Neural cell (in vitro differentiated cells): Measurements from ENCODE around the gene MAT1A. TPM values are rescaled to one million over a fixed set of nuclear protein-coding genes. Genes with fewer than 3 reads are reported as not detected.

Experiments used
- H2AFZ ChIP-seq: fragments of 200-600, 300-800 bp; sonication (generic), shearing (Covaris generic); 2 replicates; pipeline ENCODE4 v1.6.0; 2014; ENCODE audit warnings: low read depth, mild to moderate bottlenecking, antibody characterized with exemption, low read length, moderate library complexity
- H3F3A ChIP-seq: fragments of 200-600 bp; shearing (Covaris generic); 2 replicates; pipeline ENCODE4 v1.6.1; 2016; ENCODE audit warnings: mild to moderate bottlenecking, moderate library complexity, mixed read lengths, antibody characterized with exemption, low read length; ENCODE audit not compliant: insufficient read depth, poor library complexity, severe bottlenecking
- H3K27ac ChIP-seq: fragments of 200-600, 300-800 bp; sonication (generic), shearing (Covaris generic); 2 replicates; pipeline ENCODE4 v1.5.1; 2014; ENCODE audit warnings: mild to moderate bottlenecking, low read length, moderate library complexity
- H3K27me3 ChIP-seq: fragments of 300-800, 200-600 bp; sonication (generic), shearing (Covaris generic); 2 replicates; pipeline ENCODE4 v1.6.0; 2014; ENCODE audit warnings: mild to moderate bottlenecking, low read depth, low read length, moderate library complexity; ENCODE audit not compliant: insufficient read depth
- H3K36me3 ChIP-seq: fragments of 300-800, 200-600 bp; sonication (generic), shearing (Covaris generic); 2 replicates; pipeline ENCODE4 v1.5.1; 2014; ENCODE audit warnings: mild to moderate bottlenecking, antibody characterized with exemption, low read length, moderate library complexity; ENCODE audit not compliant: insufficient read depth
- H3K4me2 ChIP-seq: fragments of 300-800, 200-600 bp; sonication (generic), shearing (Covaris generic); 2 replicates; pipeline ENCODE4 v1.6.0; 2014; ENCODE audit warnings: mild to moderate bottlenecking, low read length
- H3K4me3 ChIP-seq: fragments of 300-800, 200-600 bp; sonication (generic), shearing (Covaris generic); 2 replicates; pipeline ENCODE4 v1.5.1; 2014; ENCODE audit warnings: mild to moderate bottlenecking, low read length, moderate library complexity
- H3K79me2 ChIP-seq: fragments of 200-600 bp; shearing (Covaris generic); replicated peaks from 2 replicates; pipeline ENCODE4 v1.6.0; 2014; ENCODE audit warnings: mild to moderate bottlenecking, low read length, moderate library complexity; ENCODE audit not compliant: insufficient read depth
- H3K9ac ChIP-seq: fragments of 300-800, 200-600 bp; sonication (generic), shearing (Covaris generic); 2 replicates; pipeline ENCODE4 v1.6.1; 2016; ENCODE audit warnings: mild to moderate bottlenecking, low read length, mixed read lengths
- H3K9me2 ChIP-seq: fragments of 200-600 bp; shearing (Covaris generic); 2 replicates; pipeline ENCODE4 v1.6.1; 2016; ENCODE audit warnings: mild to moderate bottlenecking, low read length, mixed read lengths; ENCODE audit not compliant: insufficient read depth
- H3K9me3 ChIP-seq: fragments of 200-600, 300-800 bp; sonication (generic), shearing (Covaris generic); 2 replicates; pipeline ENCODE4 v1.6.1; 2016; ENCODE audit warnings: mild to moderate bottlenecking, mixed run types, low read length, moderate library complexity, mixed read lengths
- H4K20me1 ChIP-seq: fragments of 200-600 bp; shearing (Covaris generic); 2 replicates; pipeline ENCODE4 v1.6.1; 2016; ENCODE audit warnings: mild to moderate bottlenecking, mixed run types; ENCODE audit not compliant: insufficient read depth
- CTCF ChIP-seq: fragments of 450-650 bp; IDR thresholded peaks from 2 replicates; pipeline ENCODE4 v1.5.1; 2014; ENCODE audit warnings: antibody characterized with exemption, mild to moderate bottlenecking, moderate library complexity; ENCODE audit not compliant: poor library complexity, severe bottlenecking
- EP300 ChIP-seq: fragments of 450-650 bp; conservative IDR thresholded peaks from 2 replicates; pipeline ENCODE4 v1.6.1; 2014; ENCODE audit warnings: antibody characterized with exemption, mild to moderate bottlenecking, moderate library complexity; ENCODE audit not compliant: poor library complexity, severe bottlenecking
- EZH2 ChIP-seq: fragments of 200-600, 300-800 bp; shearing (Covaris generic), sonication (generic); IDR thresholded peaks from 2 replicates; pipeline ENCODE4 v1.6.1; 2014; ENCODE audit warnings: antibody characterized with exemption, low read length, borderline replicate concordance, mild to moderate bottlenecking; ENCODE audit not compliant: insufficient read depth, poor library complexity, severe bottlenecking
- MXI1 ChIP-seq: fragments of 450-650 bp; conservative IDR thresholded peaks from 2 replicates; pipeline ENCODE4 v1.6.1; 2014; ENCODE audit warnings: antibody characterized with exemption, mild to moderate bottlenecking; ENCODE audit not compliant: poor library complexity, severe bottlenecking
- POLR2AphosphoS5 ChIP-seq: IDR thresholded peaks from 2 replicates; pipeline ENCODE4 v1.6.1; 2012
- RAD21 ChIP-seq: fragments of 450-650 bp; conservative IDR thresholded peaks from 2 replicates; pipeline ENCODE4 v1.6.1; 2014; ENCODE audit warnings: antibody characterized with exemption, mild to moderate bottlenecking, moderate library complexity
- REST ChIP-seq: IDR thresholded peaks from 2 replicates; pipeline ENCODE4 v1.6.1; 2012; ENCODE audit warnings: borderline replicate concordance
- SMC3 ChIP-seq: fragments of 450-650 bp; conservative IDR thresholded peaks from 2 replicates; pipeline ENCODE4 v1.6.1; 2014; ENCODE audit warnings: antibody characterized with exemption, mild to moderate bottlenecking, moderate library complexity; ENCODE audit not compliant: poor library complexity
- TAF1 ChIP-seq: IDR thresholded peaks from 2 replicates; pipeline ENCODE4 v1.6.1; 2012; ENCODE audit warnings: low read depth
- polyA minus RNA-seq: library from RNA; depleted of rRNA, polyadenylated mRNA; stranded (reverse); fragments of >200 nt; gene quantifications from 2 replicates; pipeline ENCODE4 v1.2.3, GENCODE V29; 2014
- polyA plus RNA-seq: library from polyadenylated mRNA; depleted of rRNA; stranded (reverse); fragments of >200 nt; gene quantifications from 2 replicates; pipeline ENCODE4 v1.2.3, GENCODE V29; 2014

Gene MAT1A
- polyA plus RNA-seq (not detected in 2 replicates), polyA minus RNA-seq (not detected in 2 replicates)

- Histone ChIP-seq H3K9me2 (no peaks in the 10 kb centered on the region), H3K27ac (no peak within 1 kb of the TSS), H2AFZ (no peak within 1 kb of the TSS), H3K4me2 (no peak within 1 kb of the TSS), H3K79me2 (no peaks in the 10 kb centered on the region), H3F3A (no peaks in the 10 kb centered on the region), H3K9me3 (no peaks in the 10 kb centered on the region), H3K36me3 (no peaks in the 10 kb centered on the region), H4K20me1 (no peaks in the 10 kb centered on the region), H3K27me3 (no peaks in the 10 kb centered on the region), H3K4me3 (no peak within 1 kb of the TSS), H3K9ac (no peak within 1 kb of the TSS)
- TF ChIP-seq SMC3 (no peak), TAF1 (no peak)
Observed at GRCh38 chr10:80289451-80290287, at the start of gene MAT1A. MAT1A (minus strand) TSS chr10:80289658; CDS start chr10:80289423, 235 bp downstream.

- H3F3A ChIP-seq = no peaks in the 10 kb centered on the region
- H3K27ac ChIP-seq = no peak overlapping the region
- H3K4me2 ChIP-seq = no peak overlapping the region
- H2AFZ ChIP-seq = no peak overlapping the region
- no peak overlapping the region for H3K4me3 ChIP-seq
- no peaks in the 10 kb centered on the region for H4K20me1 ChIP-seq
- no peaks in the 10 kb centered on the region for H3K79me2 ChIP-seq
- H3K9me3 ChIP-seq = no peaks in the 10 kb centered on the region
- no peaks in the 10 kb centered on the region for H3K9me2 ChIP-seq
- H3K9ac ChIP-seq = no peak overlapping the region
- no peak for TF ChIP-seq RAD21
- no peak for TF ChIP-seq REST
- TF ChIP-seq TAF1 = no peak
- TF ChIP-seq EP300 = no peak
- no peak for TF ChIP-seq CTCF
- no peak for TF ChIP-seq MXI1
- no peak for TF ChIP-seq SMC3
- no peak for TF ChIP-seq EZH2
- no peak for TF ChIP-seq POLR2AphosphoS5
- no peaks in the 10 kb centered on the region for H3K27me3 ChIP-seq
- no peaks in the 10 kb centered on the region for H3K36me3 ChIP-seq
Observed at GRCh38 chr10:80333983-80334382, 44.5 kb upstream of the MAT1A start.
